H1 (cell line): ENCODE data around the gene CASQ2. TPM values are rescaled to one million over a fixed set of nuclear protein-coding genes. Genes with fewer than 3 reads are reported as not detected.

Experiments
- polyA plus RNA-seq, 7 experiments: library from polyadenylated mRNA; depleted of rRNA in 3 of 7; stranded (reverse) in 5 of 7; unstranded in 2 of 7; fragments of >200 nt in 5 of 7; fragments of 200-250 nt in 2 of 7; gene quantifications; 1 replicate in 5 of 7; 2 replicates in 1 of 7; 4 replicates in 1 of 7; pipeline versions ENCODE4 v1.2.1 to v1.2.3, GENCODE V29; 2011 to 2013; ENCODE audit warnings: missing spikeins in 2 of 7, mixed read lengths in 2 of 7
- total RNA-seq: library from RNA; stranded (reverse); fragmentation: NEBNext Ultra II Directional; extraction: Animal tissue kit (Norgen Biotek cat#: 25700); gene quantifications from 2 replicates; pipeline ENCODE4 v1.2.1, GENCODE V29; 2021
- TF ChIP-seq, protein P1 (sequence below): IDR thresholded peaks from 2 replicates; pipeline ENCODE4 v1.6.1; 2012; ENCODE audit warnings: low read length, inconsistent platforms
- TF ChIP-seq, protein P2 (sequence below): fragments of 300-600 bp; sonication (generic); IDR thresholded peaks from 2 replicates; pipeline ENCODE4 v1.7.1; 2012; ENCODE audit warnings: low read length, moderate library complexity, mild to moderate bottlenecking, inconsistent platforms; ENCODE audit not compliant: insufficient replicate concordance

Gene CASQ2
- total and polyA plus RNA-seq, 2 of the 8 experiments (the other 6 are each of a cell fraction or from before 2014, with no cell fraction given), result not detected

DNA sequence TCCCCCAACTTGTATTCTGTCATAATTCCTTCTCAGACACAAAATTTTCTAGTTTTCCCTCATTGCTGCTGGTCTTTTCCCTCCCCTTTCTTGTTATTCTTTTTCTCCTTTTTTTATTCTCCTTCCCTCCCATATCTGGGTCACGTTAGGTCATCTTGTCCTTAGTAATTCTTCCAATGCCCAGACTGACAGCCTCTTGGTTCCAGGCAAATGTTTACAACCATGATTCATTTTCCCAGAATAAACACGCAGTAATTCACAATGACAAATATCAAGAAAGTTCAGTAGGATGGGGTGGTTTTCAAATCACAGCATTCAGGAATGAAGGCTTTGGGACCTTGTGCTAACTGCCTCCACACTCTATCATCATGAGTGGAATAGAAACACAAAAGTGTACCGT is 47.2 kb upstream of the CASQ2 start (continued):
- TF ChIP-seq, protein P1, sequence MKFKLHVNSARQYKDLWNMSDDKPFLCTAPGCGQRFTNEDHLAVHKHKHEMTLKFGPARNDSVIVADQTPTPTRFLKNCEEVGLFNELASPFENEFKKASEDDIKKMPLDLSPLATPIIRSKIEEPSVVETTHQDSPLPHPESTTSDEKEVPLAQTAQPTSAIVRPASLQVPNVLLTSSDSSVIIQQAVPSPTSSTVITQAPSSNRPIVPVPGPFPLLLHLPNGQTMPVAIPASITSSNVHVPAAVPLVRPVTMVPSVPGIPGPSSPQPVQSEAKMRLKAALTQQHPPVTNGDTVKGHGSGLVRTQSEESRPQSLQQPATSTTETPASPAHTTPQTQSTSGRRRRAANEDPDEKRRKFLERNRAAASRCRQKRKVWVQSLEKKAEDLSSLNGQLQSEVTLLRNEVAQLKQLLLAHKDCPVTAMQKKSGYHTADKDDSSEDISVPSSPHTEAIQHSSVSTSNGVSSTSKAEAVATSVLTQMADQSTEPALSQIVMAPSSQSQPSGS, result no peak
- TF ChIP-seq, protein P2, sequence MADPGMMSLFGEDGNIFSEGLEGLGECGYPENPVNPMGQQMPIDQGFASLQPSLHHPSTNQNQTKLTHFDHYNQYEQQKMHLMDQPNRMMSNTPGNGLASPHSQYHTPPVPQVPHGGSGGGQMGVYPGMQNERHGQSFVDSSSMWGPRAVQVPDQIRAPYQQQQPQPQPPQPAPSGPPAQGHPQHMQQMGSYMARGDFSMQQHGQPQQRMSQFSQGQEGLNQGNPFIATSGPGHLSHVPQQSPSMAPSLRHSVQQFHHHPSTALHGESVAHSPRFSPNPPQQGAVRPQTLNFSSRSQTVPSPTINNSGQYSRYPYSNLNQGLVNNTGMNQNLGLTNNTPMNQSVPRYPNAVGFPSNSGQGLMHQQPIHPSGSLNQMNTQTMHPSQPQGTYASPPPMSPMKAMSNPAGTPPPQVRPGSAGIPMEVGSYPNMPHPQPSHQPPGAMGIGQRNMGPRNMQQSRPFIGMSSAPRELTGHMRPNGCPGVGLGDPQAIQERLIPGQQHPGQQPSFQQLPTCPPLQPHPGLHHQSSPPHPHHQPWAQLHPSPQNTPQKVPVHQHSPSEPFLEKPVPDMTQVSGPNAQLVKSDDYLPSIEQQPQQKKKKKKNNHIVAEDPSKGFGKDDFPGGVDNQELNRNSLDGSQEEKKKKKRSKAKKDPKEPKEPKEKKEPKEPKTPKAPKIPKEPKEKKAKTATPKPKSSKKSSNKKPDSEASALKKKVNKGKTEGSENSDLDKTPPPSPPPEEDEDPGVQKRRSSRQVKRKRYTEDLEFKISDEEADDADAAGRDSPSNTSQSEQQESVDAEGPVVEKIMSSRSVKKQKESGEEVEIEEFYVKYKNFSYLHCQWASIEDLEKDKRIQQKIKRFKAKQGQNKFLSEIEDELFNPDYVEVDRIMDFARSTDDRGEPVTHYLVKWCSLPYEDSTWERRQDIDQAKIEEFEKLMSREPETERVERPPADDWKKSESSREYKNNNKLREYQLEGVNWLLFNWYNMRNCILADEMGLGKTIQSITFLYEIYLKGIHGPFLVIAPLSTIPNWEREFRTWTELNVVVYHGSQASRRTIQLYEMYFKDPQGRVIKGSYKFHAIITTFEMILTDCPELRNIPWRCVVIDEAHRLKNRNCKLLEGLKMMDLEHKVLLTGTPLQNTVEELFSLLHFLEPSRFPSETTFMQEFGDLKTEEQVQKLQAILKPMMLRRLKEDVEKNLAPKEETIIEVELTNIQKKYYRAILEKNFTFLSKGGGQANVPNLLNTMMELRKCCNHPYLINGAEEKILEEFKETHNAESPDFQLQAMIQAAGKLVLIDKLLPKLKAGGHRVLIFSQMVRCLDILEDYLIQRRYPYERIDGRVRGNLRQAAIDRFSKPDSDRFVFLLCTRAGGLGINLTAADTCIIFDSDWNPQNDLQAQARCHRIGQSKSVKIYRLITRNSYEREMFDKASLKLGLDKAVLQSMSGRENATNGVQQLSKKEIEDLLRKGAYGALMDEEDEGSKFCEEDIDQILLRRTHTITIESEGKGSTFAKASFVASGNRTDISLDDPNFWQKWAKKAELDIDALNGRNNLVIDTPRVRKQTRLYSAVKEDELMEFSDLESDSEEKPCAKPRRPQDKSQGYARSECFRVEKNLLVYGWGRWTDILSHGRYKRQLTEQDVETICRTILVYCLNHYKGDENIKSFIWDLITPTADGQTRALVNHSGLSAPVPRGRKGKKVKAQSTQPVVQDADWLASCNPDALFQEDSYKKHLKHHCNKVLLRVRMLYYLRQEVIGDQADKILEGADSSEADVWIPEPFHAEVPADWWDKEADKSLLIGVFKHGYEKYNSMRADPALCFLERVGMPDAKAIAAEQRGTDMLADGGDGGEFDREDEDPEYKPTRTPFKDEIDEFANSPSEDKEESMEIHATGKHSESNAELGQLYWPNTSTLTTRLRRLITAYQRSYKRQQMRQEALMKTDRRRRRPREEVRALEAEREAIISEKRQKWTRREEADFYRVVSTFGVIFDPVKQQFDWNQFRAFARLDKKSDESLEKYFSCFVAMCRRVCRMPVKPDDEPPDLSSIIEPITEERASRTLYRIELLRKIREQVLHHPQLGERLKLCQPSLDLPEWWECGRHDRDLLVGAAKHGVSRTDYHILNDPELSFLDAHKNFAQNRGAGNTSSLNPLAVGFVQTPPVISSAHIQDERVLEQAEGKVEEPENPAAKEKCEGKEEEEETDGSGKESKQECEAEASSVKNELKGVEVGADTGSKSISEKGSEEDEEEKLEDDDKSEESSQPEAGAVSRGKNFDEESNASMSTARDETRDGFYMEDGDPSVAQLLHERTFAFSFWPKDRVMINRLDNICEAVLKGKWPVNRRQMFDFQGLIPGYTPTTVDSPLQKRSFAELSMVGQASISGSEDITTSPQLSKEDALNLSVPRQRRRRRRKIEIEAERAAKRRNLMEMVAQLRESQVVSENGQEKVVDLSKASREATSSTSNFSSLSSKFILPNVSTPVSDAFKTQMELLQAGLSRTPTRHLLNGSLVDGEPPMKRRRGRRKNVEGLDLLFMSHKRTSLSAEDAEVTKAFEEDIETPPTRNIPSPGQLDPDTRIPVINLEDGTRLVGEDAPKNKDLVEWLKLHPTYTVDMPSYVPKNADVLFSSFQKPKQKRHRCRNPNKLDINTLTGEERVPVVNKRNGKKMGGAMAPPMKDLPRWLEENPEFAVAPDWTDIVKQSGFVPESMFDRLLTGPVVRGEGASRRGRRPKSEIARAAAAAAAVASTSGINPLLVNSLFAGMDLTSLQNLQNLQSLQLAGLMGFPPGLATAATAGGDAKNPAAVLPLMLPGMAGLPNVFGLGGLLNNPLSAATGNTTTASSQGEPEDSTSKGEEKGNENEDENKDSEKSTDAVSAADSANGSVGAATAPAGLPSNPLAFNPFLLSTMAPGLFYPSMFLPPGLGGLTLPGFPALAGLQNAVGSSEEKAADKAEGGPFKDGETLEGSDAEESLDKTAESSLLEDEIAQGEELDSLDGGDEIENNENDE, result no peak
